GM18505 (cell line): ENCODE data around the gene IGSF22.

Experiments used
- ATAC-seq: cut with Tn5 transposase; IDR thresholded peaks from one replicate; pipeline ENCODE4 v1.9.1; 2021; ENCODE audit not compliant: unreplicated experiment
- POLR2A ChIP-seq: IDR thresholded peaks from 4 replicates; pipeline ENCODE4 v1.6.1; 2011; ENCODE audit warnings: borderline replicate concordance; ENCODE audit not compliant: insufficient read depth, insufficient read length; ENCODE audit errors: extremely low read depth

Gene IGSF22

GRCh38 chr11:18733202-18733601 lies 7.2 kb upstream of the IGSF22 start:
- TF ChIP-seq POLR2A, result no peak
- no peak for ATAC-seq

GRCh38 chr11:18731949-18732821 lies 6.2 kb upstream of the IGSF22 start:
- ATAC-seq, result no peak
- TF ChIP-seq POLR2A, result no peak

- ATAC-seq, result no peak
- no peak for TF ChIP-seq POLR2A
Observed at GRCh38 chr11:18731441-18731840, 5.5 kb upstream of the IGSF22 start.

DNA sequence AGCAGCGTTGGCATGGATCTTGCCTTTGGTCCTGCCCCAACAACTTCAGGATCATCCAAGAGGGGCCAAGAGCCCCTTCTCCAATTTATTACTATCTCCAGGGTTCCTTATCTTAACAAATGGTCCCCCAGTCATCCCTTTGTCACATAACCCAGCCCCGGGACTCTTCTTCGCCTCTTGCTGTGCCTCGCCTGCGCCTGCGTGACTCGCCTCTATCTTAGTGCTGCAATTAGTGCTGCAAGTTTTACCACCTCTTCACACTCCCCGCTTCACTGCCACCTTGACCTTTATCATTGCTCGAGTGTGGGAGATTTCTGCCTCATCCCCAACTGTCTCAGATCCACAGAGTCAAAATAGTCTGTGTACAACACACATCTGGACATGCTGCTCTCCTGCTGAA lies 4.0 kb upstream of the IGSF22 start:
- TF ChIP-seq POLR2A, result no peak
- ATAC-seq, result no peak

DNA sequence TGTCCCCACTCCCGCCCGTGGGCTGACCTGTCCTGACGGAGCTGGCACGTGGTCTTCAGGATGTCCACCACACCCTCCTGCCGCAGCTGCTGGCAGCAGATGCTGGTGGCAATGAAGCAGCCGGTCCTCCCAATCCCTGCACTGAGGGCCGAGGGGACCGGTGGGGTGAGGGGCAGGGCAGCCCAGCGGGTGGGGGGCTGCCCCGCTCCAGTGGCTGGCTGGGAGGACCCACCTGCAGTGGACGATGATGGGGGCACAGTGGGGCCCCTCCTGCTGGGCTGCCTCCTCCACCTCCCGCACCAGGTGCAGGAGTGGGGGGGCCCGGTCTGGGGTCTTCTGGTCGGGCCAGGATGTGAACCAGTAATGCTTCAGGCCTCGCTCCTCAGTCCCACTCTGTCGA lies 3.4 kb upstream of the IGSF22 start:
- no peak for ATAC-seq
- TF ChIP-seq POLR2A, result no peak

- TF ChIP-seq POLR2A, result no peak
- ATAC-seq, result no peak
Observed at GRCh38 chr11:18728658-18729057, 2.7 kb upstream of the IGSF22 start.

DNA sequence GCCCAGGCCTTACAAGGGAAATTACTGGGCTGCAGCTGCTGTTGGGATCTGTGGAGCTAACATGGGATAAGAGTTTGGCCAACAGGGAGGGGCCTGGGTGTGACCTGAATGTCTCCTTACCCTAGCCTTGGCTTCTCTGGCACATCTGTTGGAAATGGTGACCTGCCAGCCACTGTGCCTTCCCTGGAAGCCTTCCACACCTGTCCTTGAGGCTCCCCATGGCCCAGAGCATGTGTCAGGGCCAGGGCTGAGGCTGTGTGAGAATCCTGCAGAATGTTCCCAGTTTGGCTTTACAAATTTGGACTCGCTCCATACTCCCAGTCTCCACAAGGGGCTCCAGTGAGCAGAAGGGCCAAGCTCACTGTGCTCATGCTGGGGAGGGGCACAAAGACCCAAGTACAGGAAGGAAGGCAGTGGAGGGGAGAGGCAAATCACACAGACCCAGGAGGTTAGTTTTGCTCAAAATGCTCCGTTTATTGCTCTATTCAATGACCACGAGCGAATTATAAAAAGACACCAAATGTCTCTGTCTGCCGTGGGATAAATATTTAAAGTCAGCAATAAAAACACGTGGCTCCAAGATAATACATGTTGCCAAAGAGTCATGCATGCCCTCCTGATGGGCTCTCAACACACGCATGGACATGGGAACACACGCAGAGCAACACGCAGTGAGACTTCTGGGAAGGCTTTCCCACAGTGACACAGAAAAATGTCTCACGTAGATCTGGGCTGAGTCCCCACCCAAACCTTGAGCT lies 1.7 kb upstream of the IGSF22 start:
- no peak for ATAC-seq
- no peak for TF ChIP-seq POLR2A

GRCh38 chr11:18723991-18724390 lies 2.0 kb downstream of the IGSF22 start:
- ATAC-seq, result no peak
- TF ChIP-seq POLR2A, result no peak

DNA sequence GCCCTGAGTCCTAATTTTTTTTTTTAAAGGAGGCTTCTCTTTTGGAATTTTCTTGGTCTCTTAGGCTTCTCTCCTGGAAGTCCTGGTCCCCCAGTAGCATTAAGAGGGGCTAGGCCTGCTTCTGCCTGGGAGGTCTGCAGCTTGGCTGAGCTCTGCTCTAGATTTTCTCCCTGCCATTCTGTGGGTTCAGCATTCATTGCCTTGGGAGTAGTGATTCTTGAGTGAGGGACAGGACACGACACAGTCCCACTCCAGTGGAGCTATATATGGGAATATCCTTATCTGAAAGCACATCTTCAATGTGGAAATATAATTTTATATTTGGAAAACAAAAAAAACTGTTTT lies 3.7 kb downstream of the IGSF22 start:
- peak; percentile 10 for ATAC-seq
- no peak for TF ChIP-seq POLR2A

DNA sequence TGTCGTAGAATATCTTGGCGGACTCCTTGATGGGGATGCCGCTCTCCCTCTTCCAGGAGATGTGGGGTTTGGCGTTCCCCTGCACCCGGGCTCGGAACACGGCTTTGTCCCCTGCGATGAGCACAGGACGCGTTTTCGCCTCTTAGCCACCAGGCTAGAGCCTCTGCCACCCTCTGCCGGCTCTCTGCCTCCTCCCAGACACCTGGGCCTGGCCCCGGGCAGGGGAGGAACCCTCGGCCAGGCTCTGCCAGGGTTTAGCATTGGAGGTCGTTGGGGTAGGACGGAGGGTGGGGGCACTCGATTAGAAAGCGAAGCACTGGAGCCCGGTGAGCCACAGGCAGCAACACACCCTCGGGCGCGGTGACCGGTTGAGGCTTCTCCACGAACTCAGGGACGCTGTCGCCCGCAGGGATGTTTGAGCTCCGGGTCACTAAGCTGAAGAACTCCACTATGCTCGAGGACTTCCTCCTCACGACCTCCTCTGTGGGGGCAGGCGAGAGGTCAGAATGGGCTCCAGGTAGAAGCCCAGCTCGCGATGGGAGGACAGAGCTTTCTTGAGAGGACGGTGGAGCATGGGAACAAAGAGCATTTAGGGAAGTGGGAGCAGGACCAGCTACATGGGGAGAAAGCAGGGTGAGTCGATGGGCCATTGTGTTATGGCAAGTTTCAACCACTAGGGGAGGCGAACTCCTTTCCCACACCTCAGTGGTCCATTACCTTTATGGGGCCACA lies 4.3 kb downstream of the IGSF22 start:
- peak; percentile 56 for ATAC-seq

DNA sequence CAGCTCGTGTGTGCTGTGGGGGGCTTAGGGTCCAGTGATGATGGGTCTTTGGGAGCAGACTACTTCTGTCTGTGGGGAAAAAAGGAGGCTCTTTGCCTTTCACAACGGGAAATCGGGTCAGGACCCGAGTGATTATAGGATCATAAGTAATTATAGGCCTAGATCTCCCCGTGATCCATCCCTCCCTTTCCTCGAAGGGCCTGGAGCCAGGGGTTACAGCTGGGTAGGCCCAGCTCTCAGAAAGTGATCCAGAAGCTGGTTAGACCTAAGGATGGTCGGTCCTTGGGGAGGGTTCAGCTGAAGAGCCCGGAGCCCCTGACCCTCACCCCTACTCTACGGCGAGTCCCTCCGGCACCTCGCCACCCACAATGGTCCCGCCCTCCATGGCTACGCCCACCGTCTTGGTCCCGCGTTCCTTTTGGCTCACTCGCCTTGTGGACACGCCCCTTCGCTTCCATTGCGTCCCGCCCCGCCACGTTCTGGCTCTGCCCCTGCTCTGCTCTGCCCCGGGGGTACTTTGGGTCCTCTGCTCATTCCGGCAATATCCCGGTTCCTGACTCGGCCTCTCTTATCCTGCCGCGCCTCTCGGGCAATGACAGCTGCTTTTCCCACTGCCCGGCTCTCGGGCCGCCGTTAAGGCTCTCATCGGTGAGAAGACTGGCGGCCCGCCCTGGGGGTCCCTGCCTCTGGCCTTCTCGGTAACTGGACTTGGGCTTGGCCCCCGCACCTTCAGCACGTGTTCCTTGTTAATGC lies 5.0 kb downstream of the IGSF22 start:
- TF ChIP-seq POLR2A, result no peak
- peak; percentile 70 for ATAC-seq

More for the DNA sequence above, 4.3 kb downstream of the IGSF22 start:
- no peak for TF ChIP-seq POLR2A

DNA sequence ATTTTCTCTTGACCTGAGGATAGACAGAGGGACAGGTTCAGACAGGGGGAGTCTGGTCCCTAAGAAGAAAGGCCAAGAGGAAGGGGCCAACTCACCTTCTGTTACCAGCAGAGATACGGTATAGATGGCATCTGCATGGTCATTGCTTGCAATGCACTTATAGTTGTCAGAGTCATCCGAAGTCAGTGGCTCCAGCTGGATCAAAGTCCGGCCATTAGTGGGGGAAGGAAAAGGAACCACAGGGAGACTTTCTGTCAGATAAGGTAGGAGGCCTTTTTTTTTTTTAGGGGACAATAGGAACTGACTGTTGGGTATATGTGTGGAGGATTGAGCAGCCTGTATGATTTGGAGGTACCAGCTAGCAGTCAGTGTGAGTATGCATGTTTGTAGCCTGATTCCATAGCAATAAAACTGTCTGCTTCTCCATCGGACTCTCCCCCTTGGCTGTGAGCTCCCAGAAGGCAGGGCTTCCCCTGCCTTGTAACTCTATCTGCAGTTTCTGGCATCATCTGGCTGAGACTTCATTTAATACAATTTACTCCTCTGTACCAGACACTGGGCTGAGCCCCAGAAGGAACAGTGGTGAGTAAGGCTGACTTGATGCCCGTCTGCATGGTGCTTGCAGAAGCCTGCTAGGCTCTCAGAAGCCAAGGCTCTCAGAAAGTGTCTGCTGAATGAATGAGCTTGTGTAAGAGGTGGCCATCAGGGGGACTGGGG lies 5.7 kb downstream of the IGSF22 start:
- TF ChIP-seq POLR2A, result no peak
- ATAC-seq, result no peak
